ENCODE results near the gene LTBP3. TPM values are rescaled to one million over a fixed set of nuclear protein-coding genes. Genes with fewer than 3 reads are reported as not detected.

LTBP3 gene
- total RNA-seq, 3 donors from 2014 or later: 63.0 to 98.9 (median 95.7) TPM

DNA sequence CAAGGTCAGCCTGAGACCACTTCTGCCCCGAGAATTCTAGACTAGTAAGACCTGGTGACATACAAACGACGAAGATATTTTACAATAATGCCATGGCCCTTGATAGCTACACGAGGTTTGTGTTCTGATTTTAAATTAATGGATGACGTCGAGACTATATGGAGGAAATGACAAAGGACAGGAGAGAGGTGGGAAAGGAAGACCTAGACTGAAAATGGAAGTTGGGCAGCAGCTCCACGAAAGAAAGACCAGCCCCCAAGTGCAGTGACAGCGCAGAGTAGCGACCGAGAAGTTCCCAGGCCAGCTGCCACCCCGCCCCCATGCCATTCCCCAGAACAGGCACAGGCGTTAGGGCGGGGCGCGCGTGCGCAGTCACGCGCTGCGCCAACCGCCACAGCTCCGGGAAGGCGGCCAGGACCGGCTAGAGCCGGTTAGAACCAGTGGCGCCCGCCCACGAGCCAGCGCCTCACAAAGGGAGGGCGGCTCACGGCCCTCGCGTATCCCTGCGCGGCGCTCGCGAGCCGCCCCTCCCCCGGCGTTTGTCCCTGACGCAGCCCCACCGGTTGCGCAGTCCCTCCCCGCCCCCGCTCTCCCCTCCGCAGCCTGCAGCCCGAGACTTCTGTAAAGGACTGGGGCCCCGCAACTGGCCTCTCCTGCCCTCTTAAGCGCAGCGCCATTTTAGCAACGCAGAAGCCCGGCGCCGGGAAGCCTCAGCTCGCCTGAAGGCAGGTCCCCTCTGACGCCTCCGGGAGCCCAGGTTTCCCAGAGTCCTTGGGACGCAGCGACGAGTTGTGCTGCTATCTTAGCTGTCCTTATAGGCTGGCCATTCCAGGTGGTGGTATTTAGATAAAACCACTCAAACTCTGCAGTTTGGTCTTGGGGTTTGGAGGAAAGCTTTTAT lies 60.8 kb downstream of the LTBP3 start:
- no peaks in the 10 kb centered on the region for H3K9me3 ChIP-seq
- intact Hi-C loops (cut with DNase I; ENCODE audit: low total_unique reads): no loop called here

GRCh38 chr11:65496304-65497140 lies 61.6 kb downstream of the LTBP3 start:
- Histone ChIP-seq H3K36me3 (no peaks in the 10 kb centered on the region), H3K27ac (peak overlapping the region; percentile 98 to 100), H3K4me3 (peak overlapping the region; percentile 68 to 91 (median 72)), H3K9me3 (no peaks in the 10 kb centered on the region), H3K4me1 (peaks cover 16 to 39% of the 10 kb centered on the region in 2 donors), H3K27me3 (no peaks in the 10 kb centered on the region)
- intact Hi-C loops (cut with DNase I; ENCODE audit: low total_unique reads): no loop called here
- no peak for DNase-seq (ENCODE audit: low spot score in 2 of 2)
- no peak for TF ChIP-seq CTCF (IDR thresholded peaks at IDR 0.05)
- no peak for TF ChIP-seq POLR2A (IDR thresholded peaks at IDR 0.05)
- TF ChIP-seq POLR2AphosphoS5 (IDR thresholded peaks at IDR 0.05): no peak

More for the DNA sequence above, 60.8 kb downstream of the LTBP3 start:
- Histone ChIP-seq H3K4me1 (peaks cover 14 to 30% of the 10 kb centered on the region in 2 donors), H3K36me3 (no peaks in the 10 kb centered on the region), H3K27ac (peak overlapping the region; percentile 98 to 100), H3K4me3 (peak overlapping the region; percentile 68 to 91 (median 72)), H3K27me3 (no peaks in the 10 kb centered on the region)
- peak; percentile 98 to 99 for DNase-seq (ENCODE audit: low spot score in 2 of 2)
- TF ChIP-seq CTCF (IDR thresholded peaks at IDR 0.05) (no peak), POLR2AphosphoS5 (IDR thresholded peaks at IDR 0.05) (peak; percentile 94 to 96 (median 96)), POLR2A (IDR thresholded peaks at IDR 0.05) (peak; percentile 87)

GRCh38 chr11:65493367-65494176 lies 64.6 kb downstream of the LTBP3 start:
- intact Hi-C loops (cut with DNase I; ENCODE audit: low total_unique reads): no loop called here
- no peaks in the 10 kb centered on the region for H3K27me3 ChIP-seq
- H3K9me3 ChIP-seq: no peaks in the 10 kb centered on the region
- TF ChIP-seq POLR2AphosphoS5 (IDR thresholded peaks at IDR 0.05) (peak in 2 of 3 donors; percentile 42 to 73), POLR2A (IDR thresholded peaks at IDR 0.05) (no peak)
- peaks cover 31 to 68% of the 10 kb centered on the region in 2 donors for H3K4me1 ChIP-seq
- peak overlapping the region in 2 of 3 donors; percentile 6 to 40 for H3K4me3 ChIP-seq
- H3K27ac ChIP-seq: peak overlapping the region; percentile 98 to 99
- DNase-seq (ENCODE audit: low spot score in 2 of 2): peak in 1 of 2 donors; percentile 84
- no peaks in the 10 kb centered on the region for H3K36me3 ChIP-seq

GRCh38 chr11:65492637-65493366 lies 65.4 kb downstream of the LTBP3 start:
- Histone ChIP-seq H3K4me1 (peaks cover 38 to 76% of the 10 kb centered on the region in 2 donors), H3K4me3 (peak overlapping the region; percentile 1 to 40 (median 6)), H3K27ac (peak overlapping the region; percentile 98 to 99), H3K36me3 (no peaks in the 10 kb centered on the region), H3K27me3 (no peaks in the 10 kb centered on the region), H3K9me3 (no peaks in the 10 kb centered on the region)
- TF ChIP-seq POLR2A (IDR thresholded peaks at IDR 0.05) (peak; percentile 34), CTCF (IDR thresholded peaks at IDR 0.05) (no peak), POLR2AphosphoS5 (IDR thresholded peaks at IDR 0.05) (peak; percentile 53 to 68 (median 67))
- intact Hi-C loops (cut with DNase I; ENCODE audit: low total_unique reads): no loop called here
- peak; percentile 78 to 79 for DNase-seq (ENCODE audit: low spot score in 2 of 2)
